ENCODE data around the gene DEK. TPM values are rescaled to one million over a fixed set of nuclear protein-coding genes. Genes with fewer than 3 reads are reported as not detected.

The DEK gene
- total RNA-seq, 6 experiments from 2014 or later: 17.8 to 49.2 (median 27.1) TPM

DNA sequence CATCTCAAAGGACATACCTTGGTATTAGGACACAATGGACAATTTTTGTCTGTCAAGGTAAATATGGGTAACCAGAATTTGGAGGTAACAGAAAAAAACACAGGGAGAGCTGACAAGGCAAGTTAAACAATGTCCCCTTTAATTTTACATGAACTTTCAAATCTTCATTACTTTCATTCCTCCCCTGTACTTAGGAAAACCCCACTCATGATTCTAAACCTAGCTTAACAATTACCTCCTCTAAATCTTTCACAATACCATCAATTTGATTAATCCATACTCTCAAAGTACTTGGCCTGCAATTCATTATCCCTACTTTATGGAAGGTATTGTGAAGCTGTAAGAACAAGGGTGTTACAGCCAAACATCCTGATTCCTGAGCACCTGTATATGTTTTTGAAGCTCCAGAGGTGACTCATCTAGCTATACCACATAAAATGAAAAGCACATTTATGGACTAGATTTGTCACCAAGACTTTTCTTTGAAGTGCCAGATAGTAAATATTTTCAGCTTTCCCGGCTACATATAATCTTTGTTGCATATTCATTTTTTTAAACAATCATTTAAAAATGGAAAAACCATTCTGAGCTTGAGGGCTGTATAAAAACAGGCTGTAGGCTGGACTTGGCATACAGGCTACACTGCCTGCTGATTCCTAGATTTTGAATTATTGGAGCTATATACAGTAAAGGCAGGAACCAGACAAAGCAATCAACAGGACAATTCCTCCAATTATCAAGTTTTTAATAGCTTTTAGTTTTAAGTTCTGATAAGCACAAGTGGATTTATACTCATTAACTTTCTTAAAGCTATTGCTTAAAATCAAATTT is 22.9 kb downstream of the DEK start:
- 93% methylated on average over 1 of the region's 1 CpG for WGBS (ENCODE audit: insufficient coverage, low coverage, low lambda C conversion rate, missing lambda C conversion rate)
- Histone ChIP-seq H3K27ac (no peak overlapping the region), H3K27me3 (no peaks in the 10 kb centered on the region), H3K4me1 (no peaks in the 10 kb centered on the region), H3K9me3 (no peaks in the 10 kb centered on the region), H3K4me3 (no peak overlapping the region), H3K36me3 (peaks cover 0 to 22% (median 2%) of the 10 kb centered on the region in 4 donors)
- ATAC-seq (no peak), DNase-seq (no peak)
- TF ChIP-seq, protein P1, sequence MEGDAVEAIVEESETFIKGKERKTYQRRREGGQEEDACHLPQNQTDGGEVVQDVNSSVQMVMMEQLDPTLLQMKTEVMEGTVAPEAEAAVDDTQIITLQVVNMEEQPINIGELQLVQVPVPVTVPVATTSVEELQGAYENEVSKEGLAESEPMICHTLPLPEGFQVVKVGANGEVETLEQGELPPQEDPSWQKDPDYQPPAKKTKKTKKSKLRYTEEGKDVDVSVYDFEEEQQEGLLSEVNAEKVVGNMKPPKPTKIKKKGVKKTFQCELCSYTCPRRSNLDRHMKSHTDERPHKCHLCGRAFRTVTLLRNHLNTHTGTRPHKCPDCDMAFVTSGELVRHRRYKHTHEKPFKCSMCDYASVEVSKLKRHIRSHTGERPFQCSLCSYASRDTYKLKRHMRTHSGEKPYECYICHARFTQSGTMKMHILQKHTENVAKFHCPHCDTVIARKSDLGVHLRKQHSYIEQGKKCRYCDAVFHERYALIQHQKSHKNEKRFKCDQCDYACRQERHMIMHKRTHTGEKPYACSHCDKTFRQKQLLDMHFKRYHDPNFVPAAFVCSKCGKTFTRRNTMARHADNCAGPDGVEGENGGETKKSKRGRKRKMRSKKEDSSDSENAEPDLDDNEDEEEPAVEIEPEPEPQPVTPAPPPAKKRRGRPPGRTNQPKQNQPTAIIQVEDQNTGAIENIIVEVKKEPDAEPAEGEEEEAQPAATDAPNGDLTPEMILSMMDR (IDR thresholded peaks at IDR 0.05): no peak
- no peak for TF ChIP-seq POLR2A (IDR thresholded peaks at IDR 0.05)
- intact Hi-C loops (cut with DNase I): no loop called here

DNA sequence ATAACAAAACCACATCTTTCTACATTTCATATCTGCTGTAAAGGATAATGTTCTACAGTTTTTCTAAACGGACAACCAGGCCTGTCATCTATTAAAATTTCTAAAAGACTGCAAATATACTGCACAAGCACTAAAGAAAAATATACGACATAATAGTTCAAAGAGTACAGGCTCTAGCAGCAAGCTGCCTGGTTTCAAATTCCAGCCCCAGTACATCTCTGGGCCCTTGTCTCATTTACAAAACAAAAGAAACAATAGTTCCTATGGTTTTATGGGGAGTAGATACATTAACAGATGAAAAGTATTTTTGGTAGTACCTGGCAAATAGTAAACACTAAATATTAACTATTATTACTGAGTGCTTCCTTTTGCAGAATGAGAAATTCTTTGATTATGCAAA is 24.1 kb downstream of the DEK start:
- no peaks in the 10 kb centered on the region for H3K4me1 ChIP-seq
- no peak overlapping the region for H3K4me3 ChIP-seq
- 88% methylated on average over 2 of the region's 2 CpGs for WGBS (ENCODE audit: insufficient coverage, low coverage, low lambda C conversion rate, missing lambda C conversion rate)
- DNase-seq: no peak
- no peaks in the 10 kb centered on the region for H3K27me3 ChIP-seq
- intact Hi-C loops (cut with DNase I): no loop called here
- H3K27ac ChIP-seq: no peak overlapping the region
- no peak for ATAC-seq
- H3K9me3 ChIP-seq: no peaks in the 10 kb centered on the region
- H3K36me3 ChIP-seq: peaks cover 0 to 25% (median 3%) of the 10 kb centered on the region in 4 donors
- no peak for TF ChIP-seq POLR2A (IDR thresholded peaks at IDR 0.05)
- TF ChIP-seq, protein P1 (IDR thresholded peaks at IDR 0.05): no peak

DNA sequence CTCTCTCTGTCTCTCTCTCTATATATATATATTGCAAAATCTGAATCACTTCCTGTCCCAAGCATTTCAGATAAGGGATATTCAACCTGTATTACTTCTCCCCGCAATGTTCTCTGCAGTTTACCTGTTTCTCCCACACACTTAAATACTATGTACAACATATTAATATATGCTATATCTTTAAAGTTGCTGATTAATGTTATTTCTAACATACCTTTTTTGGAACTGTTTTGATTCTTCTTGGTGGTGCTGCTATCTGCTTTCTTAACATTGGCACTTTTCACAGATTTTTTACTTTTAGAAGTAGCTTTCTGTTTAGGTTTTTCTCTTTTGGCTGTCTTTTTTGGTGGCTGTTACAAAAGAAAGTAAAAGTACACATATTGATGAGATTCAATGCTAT is 27.2 kb downstream of the DEK start:
- Histone ChIP-seq H3K9me3 (no peaks in the 10 kb centered on the region), H3K27ac (no peak overlapping the region), H3K4me1 (no peaks in the 10 kb centered on the region), H3K4me3 (no peak overlapping the region), H3K36me3 (peaks cover 0 to 15% (median 6%) of the 10 kb centered on the region in 4 donors), H3K27me3 (no peaks in the 10 kb centered on the region)
- TF ChIP-seq, protein P1 (IDR thresholded peaks at IDR 0.05): no peak
- no peak for TF ChIP-seq POLR2A (IDR thresholded peaks at IDR 0.05)
- DNase-seq (no peak), ATAC-seq (no peak)
- 100% methylated on average over 1 of the region's 1 CpG for WGBS (ENCODE audit: insufficient coverage, low coverage, low lambda C conversion rate, missing lambda C conversion rate)
- intact Hi-C loops (cut with DNase I): no loop called here

DNA sequence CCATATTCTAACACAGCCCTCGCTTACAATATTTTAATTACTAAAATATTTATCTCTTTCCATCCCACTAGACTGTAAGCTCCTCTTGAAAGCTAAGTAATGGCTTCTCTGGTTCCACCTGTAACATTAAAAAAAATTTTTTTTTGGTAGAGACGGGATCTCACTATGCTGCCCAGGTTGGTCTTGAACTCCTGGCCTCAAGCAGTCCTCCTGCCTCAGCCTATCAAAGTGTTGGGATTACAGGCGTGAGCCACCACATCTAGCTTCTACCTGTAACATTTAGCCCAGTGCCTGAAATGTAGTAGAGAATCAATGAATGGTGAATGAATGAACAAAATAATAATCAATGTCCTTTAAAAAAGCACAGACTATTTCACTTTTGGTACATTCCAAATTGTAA is 28.8 kb downstream of the DEK start:
- H3K9me3 ChIP-seq: no peaks in the 10 kb centered on the region
- intact Hi-C loops (cut with DNase I): no loop called here
- H3K27me3 ChIP-seq: no peaks in the 10 kb centered on the region
- ATAC-seq (no peak), DNase-seq (no peak)
- no peak overlapping the region for H3K4me3 ChIP-seq
- H3K36me3 ChIP-seq: peaks cover 0 to 15% (median 6%) of the 10 kb centered on the region in 4 donors
- no peak overlapping the region for H3K27ac ChIP-seq
- TF ChIP-seq POLR2A (IDR thresholded peaks at IDR 0.05): no peak
- TF ChIP-seq, protein P1 (IDR thresholded peaks at IDR 0.05): no peak
- WGBS (ENCODE audit: insufficient coverage, low coverage, low lambda C conversion rate, missing lambda C conversion rate): 97% methylated on average over 3 of the region's 3 CpGs
- no peaks in the 10 kb centered on the region for H3K4me1 ChIP-seq
